DMS53 treated with DMSO at 0.1 percent for 48 hours (cell line): ENCODE results near the gene SUSD1.
"Not testable (repeated sequence)": the region's sequence is repeated elsewhere in the genome, so short reads cannot be mapped to it uniquely, and the experiment has no call there.

Source experiments
- DNase-seq: peaks from one replicate; lab custom pipeline; 2025; ENCODE audit not compliant: unreplicated experiment; lab: John Stamatoyannopoulos, UW

Gene SUSD1

GRCh38 chr9:112132356-112132755 is 42.7 kb downstream of the SUSD1 start:
- no peak for DNase-seq

- DNase-seq = no peak
Measured at GRCh38 chr9:112130997-112131396, 44.1 kb downstream of the SUSD1 start.

GRCh38 chr9:112130347-112130746 is 44.8 kb downstream of the SUSD1 start:
- no peak for DNase-seq

- DNase-seq = no peak
Measured at GRCh38 chr9:112129246-112129645, 45.9 kb downstream of the SUSD1 start.

- DNase-seq = not testable (repeated sequence)
Measured at GRCh38 chr9:112128399-112128798, 46.7 kb downstream of the SUSD1 start.

- DNase-seq = no peak
Measured at GRCh38 chr9:112127281-112127680, 47.8 kb downstream of the SUSD1 start.

GRCh38 chr9:112125951-112126388 is 49.1 kb downstream of the SUSD1 start:
- DNase-seq = no peak

GRCh38 chr9:112124156-112124555 is 50.9 kb downstream of the SUSD1 start:
- no peak for DNase-seq

- DNase-seq = no peak
Measured at GRCh38 chr9:112121633-112122032, 53.5 kb downstream of the SUSD1 start.

GRCh38 chr9:112120439-112120925 is 54.6 kb downstream of the SUSD1 start:
- no peak for DNase-seq

- DNase-seq = no peak
Measured at GRCh38 chr9:112120030-112120341, 55.1 kb downstream of the SUSD1 start.

- peak; percentile 84 for DNase-seq
Measured at GRCh38 chr9:112119225-112120029, 55.7 kb downstream of the SUSD1 start.

- DNase-seq = no peak
Measured at GRCh38 chr9:112118009-112118408, 57.1 kb downstream of the SUSD1 start.

GRCh38 chr9:112115970-112116753 is 58.9 kb downstream of the SUSD1 start:
- no peak for DNase-seq

GRCh38 chr9:112115109-112115508 is 60.0 kb downstream of the SUSD1 start:
- DNase-seq = no peak

- DNase-seq = peak; percentile 56
Measured at GRCh38 chr9:112112941-112113681, 62.0 kb downstream of the SUSD1 start.

- no peak for DNase-seq
Measured at GRCh38 chr9:112112519-112112918, 62.6 kb downstream of the SUSD1 start.

- no peak for DNase-seq
Measured at GRCh38 chr9:112111461-112111860, 63.6 kb downstream of the SUSD1 start.

- no peak for DNase-seq
Measured at GRCh38 chr9:112110777-112111113, 64.4 kb downstream of the SUSD1 start.

- DNase-seq = no peak
Measured at GRCh38 chr9:112110094-112110776, 64.9 kb downstream of the SUSD1 start.

GRCh38 chr9:112104901-112105300 is 70.2 kb downstream of the SUSD1 start:
- no peak for DNase-seq
